ENCODE measurements around the gene DHRS2. TPM values are rescaled to one million over a fixed set of nuclear protein-coding genes. Genes with fewer than 3 reads are reported as not detected.

The DHRS2 gene
- total and polyA plus RNA-seq, 2 of the 13 experiments (the other 11 are each of a cell fraction or from before 2014, with no cell fraction given) = 1,621 to 3,021 TPM

DNA sequence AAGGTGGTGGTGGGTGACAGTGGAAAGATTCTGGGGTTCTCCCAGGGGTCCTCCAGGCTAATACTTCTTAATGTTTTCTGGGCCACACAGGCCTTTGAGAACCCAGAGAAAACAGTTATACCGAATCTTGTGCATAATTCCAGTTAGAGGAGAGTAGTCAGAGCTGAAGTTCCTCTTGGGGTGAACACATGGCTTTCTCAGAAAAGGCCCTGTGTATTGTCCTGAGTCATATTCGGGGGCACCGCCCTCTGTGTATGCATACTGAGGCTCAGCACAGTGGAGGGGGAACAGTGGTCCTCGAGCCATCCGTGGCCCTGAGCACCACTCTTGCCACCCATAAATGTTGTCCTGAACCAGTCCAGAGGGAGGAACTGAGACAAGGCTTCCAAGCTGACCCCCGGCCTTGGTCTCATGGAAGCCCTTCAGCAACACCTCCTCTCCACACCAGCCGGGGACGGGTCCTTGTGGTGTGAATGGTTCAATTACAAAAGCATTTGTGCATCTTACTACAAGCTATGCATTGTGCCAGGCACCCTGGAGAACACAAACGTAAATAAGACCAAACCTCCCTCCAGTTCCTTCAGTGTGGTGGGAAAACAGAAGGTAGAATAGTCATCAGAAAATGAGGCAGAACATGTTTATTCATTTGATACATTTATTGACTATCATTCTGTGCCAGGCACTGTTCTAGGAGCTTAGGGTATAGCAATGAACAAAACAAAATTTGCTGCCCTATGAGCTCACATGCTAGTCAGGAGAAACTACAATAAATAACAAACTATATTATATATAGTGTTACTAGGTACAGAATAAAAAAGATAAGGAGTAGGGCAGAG is 9.9 kb downstream of the DHRS2 start (continued):
- TF ChIP-seq, protein P1, sequence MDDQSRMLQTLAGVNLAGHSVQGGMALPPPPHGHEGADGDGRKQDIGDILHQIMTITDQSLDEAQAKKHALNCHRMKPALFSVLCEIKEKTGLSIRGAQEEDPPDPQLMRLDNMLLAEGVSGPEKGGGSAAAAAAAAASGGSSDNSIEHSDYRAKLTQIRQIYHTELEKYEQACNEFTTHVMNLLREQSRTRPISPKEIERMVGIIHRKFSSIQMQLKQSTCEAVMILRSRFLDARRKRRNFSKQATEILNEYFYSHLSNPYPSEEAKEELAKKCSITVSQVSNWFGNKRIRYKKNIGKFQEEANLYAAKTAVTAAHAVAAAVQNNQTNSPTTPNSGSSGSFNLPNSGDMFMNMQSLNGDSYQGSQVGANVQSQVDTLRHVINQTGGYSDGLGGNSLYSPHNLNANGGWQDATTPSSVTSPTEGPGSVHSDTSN (CRISPR knock-in tag; IDR thresholded peaks at IDR 0.05; ENCODE audit: borderline replicate concordance) = no peak; the same call in 1 of the 2 replicates
- TF ChIP-seq PLRG1 (conservative IDR thresholded peaks at IDR 0.05) (no peak), RXRA (CRISPR knock-in tag; IDR thresholded peaks at IDR 0.05) (peak; percentile 45; the same call in 1 of the 2 replicates), GZF1 (CRISPR knock-in tag; IDR thresholded peaks at IDR 0.05) (0 out of 2 replicates have a peak, but pooled peaks have one; percentile 36), KLF12 (CRISPR knock-in tag; IDR thresholded peaks at IDR 0.05; ENCODE audit: borderline replicate concordance) (no peak; the same call in 1 of the 2 replicates), ZBTB2 (CRISPR knock-in tag; IDR thresholded peaks at IDR 0.05; ENCODE audit: low read depth) (peak; percentile 27; the same call in 1 of the 2 replicates), ATF1 (CRISPR knock-in tag; IDR thresholded peaks at IDR 0.05) (no peak), CEBPB (IDR thresholded peaks at IDR 0.05; ENCODE audit: borderline replicate concordance, low read depth, low read length) (no peak), TERF1 (CRISPR knock-in tag; IDR thresholded peaks at IDR 0.05) (no peak), JDP2 (CRISPR knock-in tag; IDR thresholded peaks at IDR 0.05; ENCODE audit: borderline replicate concordance) (no peak; the same call in 1 of the 2 replicates), RBFOX2 (IDR thresholded peaks at IDR 0.05; ENCODE audit: low read depth, low read length) (peak; percentile 78), BCL6 (CRISPR knock-in tag; IDR thresholded peaks at IDR 0.05) (no peak; the same call in 1 of the 2 replicates)
- TF ChIP-seq, protein P2, sequence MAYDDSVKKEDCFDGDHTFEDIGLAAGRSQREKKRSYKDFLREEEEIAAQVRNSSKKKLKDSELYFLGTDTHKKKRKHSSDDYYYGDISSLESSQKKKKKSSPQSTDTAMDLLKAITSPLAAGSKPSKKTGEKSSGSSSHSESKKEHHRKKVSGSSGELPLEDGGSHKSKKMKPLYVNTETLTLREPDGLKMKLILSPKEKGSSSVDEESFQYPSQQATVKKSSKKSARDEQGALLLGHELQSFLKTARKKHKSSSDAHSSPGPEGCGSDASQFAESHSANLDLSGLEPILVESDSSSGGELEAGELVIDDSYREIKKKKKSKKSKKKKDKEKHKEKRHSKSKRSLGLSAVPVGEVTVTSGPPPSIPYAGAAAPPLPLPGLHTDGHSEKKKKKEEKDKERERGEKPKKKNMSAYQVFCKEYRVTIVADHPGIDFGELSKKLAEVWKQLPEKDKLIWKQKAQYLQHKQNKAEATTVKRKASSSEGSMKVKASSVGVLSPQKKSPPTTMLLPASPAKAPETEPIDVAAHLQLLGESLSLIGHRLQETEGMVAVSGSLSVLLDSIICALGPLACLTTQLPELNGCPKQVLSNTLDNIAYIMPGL (CRISPR knock-in tag; IDR thresholded peaks at IDR 0.05; ENCODE audit: borderline replicate concordance in 1 of 2, low read depth in 1 of 2) = no peak
- TF ChIP-seq, protein P3, sequence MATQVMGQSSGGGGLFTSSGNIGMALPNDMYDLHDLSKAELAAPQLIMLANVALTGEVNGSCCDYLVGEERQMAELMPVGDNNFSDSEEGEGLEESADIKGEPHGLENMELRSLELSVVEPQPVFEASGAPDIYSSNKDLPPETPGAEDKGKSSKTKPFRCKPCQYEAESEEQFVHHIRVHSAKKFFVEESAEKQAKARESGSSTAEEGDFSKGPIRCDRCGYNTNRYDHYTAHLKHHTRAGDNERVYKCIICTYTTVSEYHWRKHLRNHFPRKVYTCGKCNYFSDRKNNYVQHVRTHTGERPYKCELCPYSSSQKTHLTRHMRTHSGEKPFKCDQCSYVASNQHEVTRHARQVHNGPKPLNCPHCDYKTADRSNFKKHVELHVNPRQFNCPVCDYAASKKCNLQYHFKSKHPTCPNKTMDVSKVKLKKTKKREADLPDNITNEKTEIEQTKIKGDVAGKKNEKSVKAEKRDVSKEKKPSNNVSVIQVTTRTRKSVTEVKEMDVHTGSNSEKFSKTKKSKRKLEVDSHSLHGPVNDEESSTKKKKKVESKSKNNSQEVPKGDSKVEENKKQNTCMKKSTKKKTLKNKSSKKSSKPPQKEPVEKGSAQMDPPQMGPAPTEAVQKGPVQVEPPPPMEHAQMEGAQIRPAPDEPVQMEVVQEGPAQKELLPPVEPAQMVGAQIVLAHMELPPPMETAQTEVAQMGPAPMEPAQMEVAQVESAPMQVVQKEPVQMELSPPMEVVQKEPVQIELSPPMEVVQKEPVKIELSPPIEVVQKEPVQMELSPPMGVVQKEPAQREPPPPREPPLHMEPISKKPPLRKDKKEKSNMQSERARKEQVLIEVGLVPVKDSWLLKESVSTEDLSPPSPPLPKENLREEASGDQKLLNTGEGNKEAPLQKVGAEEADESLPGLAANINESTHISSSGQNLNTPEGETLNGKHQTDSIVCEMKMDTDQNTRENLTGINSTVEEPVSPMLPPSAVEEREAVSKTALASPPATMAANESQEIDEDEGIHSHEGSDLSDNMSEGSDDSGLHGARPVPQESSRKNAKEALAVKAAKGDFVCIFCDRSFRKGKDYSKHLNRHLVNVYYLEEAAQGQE (IDR thresholded peaks at IDR 0.05; ENCODE audit: borderline replicate concordance in 1 of 2, low read depth in 1 of 2, low read length in 2 of 2) = no peak; a peak in 1 of 4 replicates
- TF ChIP-seq, protein P4, sequence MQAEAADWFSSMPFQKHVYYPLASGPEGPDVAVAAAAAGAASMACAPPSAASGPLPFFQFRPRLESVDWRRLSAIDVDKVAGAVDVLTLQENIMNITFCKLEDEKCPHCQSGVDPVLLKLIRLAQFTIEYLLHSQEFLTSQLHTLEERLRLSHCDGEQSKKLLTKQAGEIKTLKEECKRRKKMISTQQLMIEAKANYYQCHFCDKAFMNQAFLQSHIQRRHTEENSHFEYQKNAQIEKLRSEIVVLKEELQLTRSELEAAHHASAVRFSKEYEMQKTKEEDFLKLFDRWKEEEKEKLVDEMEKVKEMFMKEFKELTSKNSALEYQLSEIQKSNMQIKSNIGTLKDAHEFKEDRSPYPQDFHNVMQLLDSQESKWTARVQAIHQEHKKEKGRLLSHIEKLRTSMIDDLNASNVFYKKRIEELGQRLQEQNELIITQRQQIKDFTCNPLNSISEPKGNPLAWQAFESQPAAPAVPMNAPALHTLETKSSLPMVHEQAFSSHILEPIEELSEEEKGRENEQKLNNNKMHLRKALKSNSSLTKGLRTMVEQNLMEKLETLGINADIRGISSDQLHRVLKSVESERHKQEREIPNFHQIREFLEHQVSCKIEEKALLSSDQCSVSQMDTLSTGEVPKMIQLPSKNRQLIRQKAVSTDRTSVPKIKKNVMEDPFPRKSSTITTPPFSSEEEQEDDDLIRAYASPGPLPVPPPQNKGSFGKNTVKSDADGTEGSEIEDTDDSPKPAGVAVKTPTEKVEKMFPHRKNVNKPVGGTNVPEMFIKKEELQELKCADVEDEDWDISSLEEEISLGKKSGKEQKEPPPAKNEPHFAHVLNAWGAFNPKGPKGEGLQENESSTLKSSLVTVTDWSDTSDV (CRISPR knock-in tag; IDR thresholded peaks at IDR 0.05) = no peak

Data from HepG2 (cell line).